ENCODE results near the gene MAP3K4. TPM values are rescaled to one million over a fixed set of nuclear protein-coding genes. Genes with fewer than 3 reads are reported as not detected.

The MAP3K4 gene
- polyA plus RNA-seq, 3 donors: 3.2 to 12.3 (median 3.5) TPM

- H3K79me2 ChIP-seq (ENCODE audit: insufficient read depth, low read length): no peaks in the 10 kb centered on the region
- H4K20me1 ChIP-seq (ENCODE audit: insufficient read depth, low read length): no peaks in the 10 kb centered on the region
- no peaks in the 10 kb centered on the region for H3K4me1 Mint-ChIP-seq
- H3K36me3 ChIP-seq (replicated peaks in 1 of 2; ENCODE audit: control insufficient read depth in 1 of 2, insufficient read depth in 2 of 2, low read length in 2 of 2): peaks cover 84 to 88% of the 10 kb centered on the region in 2 donors
- H3K4me3 Mint-ChIP-seq: no peak overlapping the region
- 83% methylated on average over 2 of the region's 5 CpGs for WGBS (ENCODE audit: insufficient coverage)
- H3K36me3 Mint-ChIP-seq: peaks cover 68 to 83% of the 10 kb centered on the region in 2 donors
- TF ChIP-seq CTCF (IDR thresholded peaks at IDR 0.05): no peak
- H3K9ac ChIP-seq (ENCODE audit: insufficient read depth, low read length, poor library complexity, severe bottlenecking): no peak overlapping the region
- peak overlapping the region in 3 of 7 donors; percentile 7 to 50 (median 47) for H3K27ac Mint-ChIP-seq
- DNase-seq: peak in 1 of 3 donors; percentile 12
- H3K9me3 Mint-ChIP-seq: no peaks in the 10 kb centered on the region
- H3K4me3 ChIP-seq (replicated peaks in 1 of 3; ENCODE audit: low read depth in 2 of 3, low read length in 3 of 3): no peak overlapping the region
- no peaks in the 10 kb centered on the region for H3K4me1 ChIP-seq (ENCODE audit: control insufficient read depth in 1 of 2, insufficient read depth in 2 of 2, low read length in 2 of 2)
- H2AFZ ChIP-seq (ENCODE audit: insufficient read depth, low read depth, low read length, poor library complexity, severe bottlenecking): no peak overlapping the region
- no peaks in the 10 kb centered on the region for H3K9me3 ChIP-seq (replicated peaks in 1 of 2; ENCODE audit: control insufficient read depth in 1 of 2, insufficient read depth in 1 of 2, low read length in 2 of 2)
- no peaks in the 10 kb centered on the region for H3K27me3 Mint-ChIP-seq (ENCODE audit: low read depth in 3 of 3)
- no peaks in the 10 kb centered on the region for H3K27me3 ChIP-seq (ENCODE audit: control insufficient read depth in 2 of 2, insufficient read depth in 2 of 2, low read length in 2 of 2)
- intact Hi-C loops (cut with micrococcal nuclease): no loop called here
- no peak overlapping the region for H3K4me2 ChIP-seq (replicated peaks; ENCODE audit: extremely low read depth, low read length, poor library complexity, severe bottlenecking)
- no peak overlapping the region for H3K27ac ChIP-seq (ENCODE audit: low read depth in 1 of 2, low read length in 2 of 2)
Observed at GRCh38 chr6:161094955-161095354, 103.4 kb downstream of the MAP3K4 start.

DNA sequence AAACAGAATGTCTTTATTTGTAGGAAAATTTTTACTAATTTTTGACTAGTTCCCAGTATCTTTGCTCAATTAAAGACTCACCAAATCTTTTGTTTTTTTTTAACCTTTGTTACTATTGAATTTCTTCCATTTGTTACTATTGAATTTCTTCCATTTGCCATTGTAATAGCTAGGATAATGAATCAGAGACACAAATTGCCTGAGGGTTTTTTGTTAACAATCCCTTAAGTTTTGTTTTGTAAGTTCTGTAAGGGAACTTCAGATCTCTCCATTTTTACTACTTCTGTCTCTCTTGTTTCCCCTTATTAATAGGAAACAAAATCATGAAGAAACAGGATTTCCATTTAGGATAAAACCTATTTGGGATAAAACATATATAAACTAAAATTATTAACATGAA, 104.3 kb downstream of the MAP3K4 start:
- H3K79me2 ChIP-seq (ENCODE audit: insufficient read depth, low read length): no peaks in the 10 kb centered on the region
- H3K36me3 Mint-ChIP-seq: peaks cover 69 to 82% of the 10 kb centered on the region in 2 donors
- no peaks in the 10 kb centered on the region for H3K9me3 Mint-ChIP-seq
- no peaks in the 10 kb centered on the region for H3K9me3 ChIP-seq (replicated peaks in 1 of 2; ENCODE audit: control insufficient read depth in 1 of 2, insufficient read depth in 1 of 2, low read length in 2 of 2)
- intact Hi-C loops (cut with micrococcal nuclease): no loop called here
- no peaks in the 10 kb centered on the region for H3K27me3 ChIP-seq (ENCODE audit: control insufficient read depth in 2 of 2, insufficient read depth in 2 of 2, low read length in 2 of 2)
- no peaks in the 10 kb centered on the region for H4K20me1 ChIP-seq (ENCODE audit: insufficient read depth, low read length)
- no peak overlapping the region for H3K4me2 ChIP-seq (replicated peaks; ENCODE audit: extremely low read depth, low read length, poor library complexity, severe bottlenecking)
- H3K4me3 Mint-ChIP-seq: no peak overlapping the region
- peaks cover 79 to 88% of the 10 kb centered on the region in 2 donors for H3K36me3 ChIP-seq (replicated peaks in 1 of 2; ENCODE audit: control insufficient read depth in 1 of 2, insufficient read depth in 2 of 2, low read length in 2 of 2)
- H3K9ac ChIP-seq (ENCODE audit: insufficient read depth, low read length, poor library complexity, severe bottlenecking): no peak overlapping the region
- H3K4me1 Mint-ChIP-seq: no peaks in the 10 kb centered on the region
- H3K27ac Mint-ChIP-seq: peak overlapping the region in 1 of 7 donors; percentile 33
- no peak overlapping the region for H3K4me3 ChIP-seq (replicated peaks in 1 of 3; ENCODE audit: low read depth in 2 of 3, low read length in 3 of 3)
- TF ChIP-seq CTCF (IDR thresholded peaks at IDR 0.05): no peak
- no peak for DNase-seq
- no peaks in the 10 kb centered on the region for H3K4me1 ChIP-seq (ENCODE audit: control insufficient read depth in 1 of 2, insufficient read depth in 2 of 2, low read length in 2 of 2)
- no peak overlapping the region for H2AFZ ChIP-seq (ENCODE audit: insufficient read depth, low read depth, low read length, poor library complexity, severe bottlenecking)
- H3K27me3 Mint-ChIP-seq (ENCODE audit: low read depth in 3 of 3): no peaks in the 10 kb centered on the region
- H3K27ac ChIP-seq (ENCODE audit: low read depth in 1 of 2, low read length in 2 of 2): no peak overlapping the region

Data from CD14-positive monocyte (primary cell).